Ascending aorta (tissue), 2 donors: ENCODE measurements around the gene PSMD8. TPM values are rescaled to one million over a fixed set of nuclear protein-coding genes. Genes with fewer than 3 reads are reported as not detected.

Source experiments
- DNase-seq, 2 donors: peaks; one replicate each; pipeline ENCODE4 v3.0.0-alpha.2; 2019; ENCODE audit warnings: low spot score in 2 of 2
- H3K27ac ChIP-seq, 2 donors: fragments of 200-600 bp; sonication (generic); one replicate each; pipeline ENCODE4 v1.5.1; 2016 to 2017; ENCODE audit warnings: mild to moderate bottlenecking in 1 of 2
- H3K27me3 ChIP-seq: fragments of 200-600 bp; sonication (generic); one replicate; pipeline ENCODE4 v1.5.1; 2017
- H3K36me3 ChIP-seq, 2 donors: fragments of 200-600 bp; sonication (generic); one replicate each; pipeline ENCODE4 v1.5.1; 2016
- H3K4me1 ChIP-seq, 2 donors: fragments of 200-600 bp; sonication (generic); one replicate each; pipeline ENCODE4 v1.5.1; 2016 to 2017; ENCODE audit warnings: mild to moderate bottlenecking in 1 of 2
- H3K4me3 ChIP-seq, 2 donors: fragments of 200-600 bp; sonication (generic); one replicate each; pipeline ENCODE4 v1.5.1; 2016 to 2017; ENCODE audit warnings: mild to moderate bottlenecking in 1 of 2
- H3K9me3 ChIP-seq, 2 donors: fragments of 200-600 bp; sonication (generic); one replicate each; pipeline ENCODE4 v1.5.1; 2016
- intact Hi-C: fragments of 100-400 bp; cut with DNase I; formaldehyde crosslinking; loops from one replicate; pipeline ENCODE4 v1.15.1; 2023
- total RNA-seq: library from RNA; depleted of rRNA; stranded (reverse); fragments of >200 nt; gene quantifications from one replicate; pipeline ENCODE4 v1.1.0, GENCODE V29; 2016
- TF ChIP-seq, protein P1 (sequence below), 3 experiments: fragments of 200-600 bp in 2 of 3; fragments of 450-650 bp in 1 of 3; sonication (generic) in 2 of 3; IDR thresholded peaks; one replicate each; pipeline ENCODE4 v1.5.1; 2016 to 2019; ENCODE audit warnings: antibody characterized with exemption in 3 of 3, mild to moderate bottlenecking in 1 of 3, moderate library complexity in 1 of 3

The PSMD8 gene
- total RNA-seq, 1 donor from 2014 or later: 235 TPM

GRCh38 chr19:38429055-38429810 lies 54.9 kb downstream of the PSMD8 start:
- intact Hi-C loops: no loop called here
- Histone ChIP-seq H3K4me3 (no peak overlapping the region), H3K36me3 (no peaks in the 10 kb centered on the region), H3K4me1 (no peaks in the 10 kb centered on the region), H3K27me3 (peaks cover 5% of the 10 kb centered on the region), H3K9me3 (no peaks in the 10 kb centered on the region), H3K27ac (no peak overlapping the region)
- TF ChIP-seq, protein P1, sequence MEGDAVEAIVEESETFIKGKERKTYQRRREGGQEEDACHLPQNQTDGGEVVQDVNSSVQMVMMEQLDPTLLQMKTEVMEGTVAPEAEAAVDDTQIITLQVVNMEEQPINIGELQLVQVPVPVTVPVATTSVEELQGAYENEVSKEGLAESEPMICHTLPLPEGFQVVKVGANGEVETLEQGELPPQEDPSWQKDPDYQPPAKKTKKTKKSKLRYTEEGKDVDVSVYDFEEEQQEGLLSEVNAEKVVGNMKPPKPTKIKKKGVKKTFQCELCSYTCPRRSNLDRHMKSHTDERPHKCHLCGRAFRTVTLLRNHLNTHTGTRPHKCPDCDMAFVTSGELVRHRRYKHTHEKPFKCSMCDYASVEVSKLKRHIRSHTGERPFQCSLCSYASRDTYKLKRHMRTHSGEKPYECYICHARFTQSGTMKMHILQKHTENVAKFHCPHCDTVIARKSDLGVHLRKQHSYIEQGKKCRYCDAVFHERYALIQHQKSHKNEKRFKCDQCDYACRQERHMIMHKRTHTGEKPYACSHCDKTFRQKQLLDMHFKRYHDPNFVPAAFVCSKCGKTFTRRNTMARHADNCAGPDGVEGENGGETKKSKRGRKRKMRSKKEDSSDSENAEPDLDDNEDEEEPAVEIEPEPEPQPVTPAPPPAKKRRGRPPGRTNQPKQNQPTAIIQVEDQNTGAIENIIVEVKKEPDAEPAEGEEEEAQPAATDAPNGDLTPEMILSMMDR (IDR thresholded peaks at IDR 0.05): no peak
- DNase-seq: no peak

- Histone ChIP-seq H3K4me1 (no peaks in the 10 kb centered on the region), H3K27me3 (peaks cover 8% of the 10 kb centered on the region), H3K27ac (no peak overlapping the region), H3K9me3 (no peaks in the 10 kb centered on the region), H3K4me3 (no peak overlapping the region), H3K36me3 (no peaks in the 10 kb centered on the region)
- TF ChIP-seq, protein P1 (IDR thresholded peaks at IDR 0.05): no peak
- intact Hi-C loops: no loop called here
- DNase-seq: no peak
Measured at GRCh38 chr19:38429811-38430156, 55.4 kb downstream of the PSMD8 start.

GRCh38 chr19:38430931-38431330 lies 56.6 kb downstream of the PSMD8 start:
- peaks cover 9% of the 10 kb centered on the region for H3K27me3 ChIP-seq
- no peak overlapping the region for H3K4me3 ChIP-seq
- DNase-seq: no peak
- H3K9me3 ChIP-seq: no peaks in the 10 kb centered on the region
- H3K4me1 ChIP-seq: no peaks in the 10 kb centered on the region
- no peak overlapping the region for H3K27ac ChIP-seq
- intact Hi-C loops: no loop called here
- H3K36me3 ChIP-seq: no peaks in the 10 kb centered on the region
- TF ChIP-seq, protein P1 (IDR thresholded peaks at IDR 0.05): no peak

- Histone ChIP-seq H3K27me3 (peaks cover 9% of the 10 kb centered on the region), H3K4me3 (peak within 1 kb of the TSS in 1 of 2 donors; percentile 26), H3K9me3 (no peaks in the 10 kb centered on the region), H3K4me1 (no peaks in the 10 kb centered on the region), H3K27ac (no peak within 1 kb of the TSS), H3K36me3 (no peaks in the 10 kb centered on the region)
- intact Hi-C loops: no loop called here
- DNase-seq: peak in 1 of 2 donors; percentile 67
- TF ChIP-seq, protein P1 (IDR thresholded peaks at IDR 0.05): no peak
Measured at GRCh38 chr19:38433268-38433733, 58.9 kb downstream of the PSMD8 start, which contains the start of gene RYR1. RYR1 (plus strand) TSS chr19:38433691; CDS start chr19:38433830, 139 bp downstream.

Other genes starting within 250 kb of the PSMD8 start
- gene DPF1, start 150.3 kb upstream of the PSMD8 start, total RNA-seq: not detected
- gene PPP1R14A, start 118.2 kb upstream of the PSMD8 start, total RNA-seq: 1,072 TPM
- 193 TPM for gene SPINT2, start 110.0 kb upstream of the PSMD8 start, total RNA-seq
- not detected for gene C19orf33, start 70.3 kb upstream of the PSMD8 start, total RNA-seq
- gene YIF1B, start 58.6 kb upstream of the PSMD8 start, total RNA-seq: 24.7 TPM
- 22.8 TPM for gene KCNK6, start 54.7 kb upstream of the PSMD8 start, total RNA-seq
- 2.9 TPM for gene CATSPERG, start 38.7 kb upstream of the PSMD8 start, total RNA-seq
- 46.9 TPM for gene GGN, start 13.5 kb downstream of the PSMD8 start, total RNA-seq
- 18.3 TPM for gene SPRED3, start 14.1 kb downstream of the PSMD8 start, total RNA-seq
- gene FAM98C, start 28.5 kb downstream of the PSMD8 start, total RNA-seq: 11.1 TPM
- gene RASGRP4, start 51.6 kb downstream of the PSMD8 start, total RNA-seq: 0.64 TPM
- 1.5 TPM for gene RYR1, start 59.1 kb downstream of the PSMD8 start, total RNA-seq
- gene MAP4K1, start 243.4 kb downstream of the PSMD8 start, total RNA-seq: 15.1 TPM
- gene EIF3K, start 244.6 kb downstream of the PSMD8 start, total RNA-seq: 696 TPM